SK-N-SH (cell line): ENCODE results near the gene PIGK.

Source experiments
- CTCF ChIP-seq: fragments of 200-600 bp; sonication (generic); IDR thresholded peaks from 2 replicates; pipeline ENCODE4 v1.6.1; 2017; ENCODE audit warnings: antibody characterized with exemption, mild to moderate bottlenecking, moderate library complexity
- EP300 ChIP-seq, 2 experiments: IDR thresholded peaks; 2 replicates each; pipeline versions ENCODE4 v1.4.0 to v1.6.1; 2012; ENCODE audit warnings: borderline replicate concordance in 1 of 2, low read depth in 1 of 2, low read length in 1 of 2
- EZH2phosphoT487 ChIP-seq: fragments of 200-600 bp; sonication (generic); IDR thresholded peaks from 2 replicates; pipeline ENCODE4 v1.6.1; 2017; ENCODE audit warnings: low read depth, mixed run types, mild to moderate bottlenecking, antibody characterized with exemption, moderate library complexity, borderline replicate concordance
- MAX ChIP-seq: IDR thresholded peaks from 2 replicates; pipeline ENCODE4 v1.4.0; 2012; ENCODE audit warnings: low read depth
- POLR2AphosphoS5 ChIP-seq: IDR thresholded peaks from 2 replicates; pipeline ENCODE4 v1.6.1; 2012; ENCODE audit warnings: low read depth, low read length
- RFX5 ChIP-seq: IDR thresholded peaks from 2 replicates; pipeline ENCODE4 v1.6.1; 2012; ENCODE audit warnings: mild to moderate bottlenecking, improper control_type of control experiment, low read length
- TEAD4 ChIP-seq: IDR thresholded peaks from 2 replicates; pipeline ENCODE4 v1.4.0; 2012; ENCODE audit warnings: mild to moderate bottlenecking, borderline replicate concordance; ENCODE audit not compliant: insufficient read depth
- ZBTB33 ChIP-seq: IDR thresholded peaks from 2 replicates; pipeline ENCODE4 v1.4.0; 2012; ENCODE audit warnings: low read depth, borderline replicate concordance

GRCh38 chr1:77230051-77230450, 10.8 kb upstream of the PIGK start:
- no peak for TF ChIP-seq CTCF
- TF ChIP-seq RFX5 = no peak
- TF ChIP-seq TEAD4 = no peak
- no peak for TF ChIP-seq EP300 (IDR thresholded peaks at IDR 0.05; ENCODE audit: borderline replicate concordance in 1 of 2, low read depth in 1 of 2, low read length in 1 of 2)
- TF ChIP-seq MAX = no peak
- TF ChIP-seq POLR2AphosphoS5 = no peak
- no peak for TF ChIP-seq ZBTB33
- TF ChIP-seq EZH2phosphoT487 = no peak
